CD14-positive monocyte (primary cell): ENCODE measurements around the gene MCM10. TPM values are rescaled to one million over a fixed set of nuclear protein-coding genes. Genes with fewer than 3 reads are reported as not detected.
A peak's percentile ranks its signal among the peaks of the same experiment; 100 is the strongest.

Experiments used
- DNase-seq, 3 donors: peaks; one replicate each; pipeline ENCODE4 v3.0.0-alpha.2; 2011 to 2022
- H2AFZ ChIP-seq: 2 replicates; pipeline ENCODE4 v1.6.0; 2012; ENCODE audit warnings: mild to moderate bottlenecking, low read depth, low read length, inconsistent platforms; ENCODE audit not compliant: insufficient read depth, poor library complexity, severe bottlenecking
- H3K27ac ChIP-seq, 2 donors: 1 replicate in 1 of 2; 2 replicates in 1 of 2; pipeline ENCODE4 v1.5.1; 2012 to 2013; ENCODE audit warnings: low read length in 2 of 2, control low read depth in 1 of 2, inconsistent platforms in 1 of 2, low read depth in 1 of 2, mild to moderate bottlenecking in 1 of 2
- H3K27me3 ChIP-seq, 2 donors: one replicate each; pipeline versions ENCODE4 v1.6.0 to v1.6.1; 2011 to 2013; ENCODE audit warnings: low read length in 2 of 2; ENCODE audit not compliant: control insufficient read depth in 2 of 2, insufficient read depth in 2 of 2
- H3K36me3 ChIP-seq, 2 donors: replicated peaks in 1 of 2; 1 replicate in 1 of 2; 2 replicates in 1 of 2; pipeline versions ENCODE4 v1.5.1 to v1.6.1; 2012 to 2013; ENCODE audit warnings: low read length in 2 of 2, control low read depth in 1 of 2, inconsistent platforms in 1 of 2, mild to moderate bottlenecking in 1 of 2; ENCODE audit not compliant: insufficient read depth in 2 of 2, control insufficient read depth in 1 of 2
- H3K4me1 ChIP-seq, 2 donors: 1 replicate in 1 of 2; 2 replicates in 1 of 2; pipeline versions ENCODE4 v1.5.1 to v1.6.1; 2012 to 2013; ENCODE audit warnings: low read length in 2 of 2, control low read depth in 1 of 2, inconsistent platforms in 1 of 2, mild to moderate bottlenecking in 1 of 2, moderate library complexity in 1 of 2; ENCODE audit not compliant: insufficient read depth in 2 of 2, control insufficient read depth in 1 of 2
- H3K4me2 ChIP-seq: replicated peaks from 2 replicates; pipeline ENCODE3; 2012; ENCODE audit warnings: low read length, moderate library complexity, mild to moderate bottlenecking; ENCODE audit not compliant: poor library complexity, severe bottlenecking; ENCODE audit errors: extremely low read depth
- H3K4me3 ChIP-seq, 3 experiments: fragments of 200-600 bp in 1 of 3; sonication (generic) in 1 of 3; replicated peaks in 1 of 3; 1 replicate in 2 of 3; 2 replicates in 1 of 3; pipeline ENCODE4 v1.5.1; 2011 to 2013; ENCODE audit warnings: low read length in 3 of 3, mild to moderate bottlenecking in 3 of 3, control low read depth in 2 of 3, low read depth in 2 of 3, inconsistent platforms in 1 of 3, moderate library complexity in 1 of 3
- H3K79me2 ChIP-seq: 2 replicates; pipeline ENCODE4 v1.6.0; 2012; ENCODE audit warnings: mild to moderate bottlenecking, control low read depth, inconsistent platforms, low read length, moderate library complexity; ENCODE audit not compliant: insufficient read depth
- H3K9ac ChIP-seq: 2 replicates; pipeline ENCODE4 v1.6.0; 2017; ENCODE audit warnings: low read length, mild to moderate bottlenecking; ENCODE audit not compliant: insufficient read depth, poor library complexity, severe bottlenecking
- H3K9me3 ChIP-seq, 2 donors: replicated peaks in 1 of 2; 1 replicate in 1 of 2; 2 replicates in 1 of 2; pipeline versions ENCODE4 v1.5.1 to v1.6.1; 2012 to 2013; ENCODE audit warnings: low read length in 2 of 2, control low read depth in 1 of 2; ENCODE audit not compliant: control insufficient read depth in 1 of 2, insufficient read depth in 1 of 2
- H4K20me1 ChIP-seq: 2 replicates; pipeline ENCODE4 v1.6.0; 2012; ENCODE audit warnings: mild to moderate bottlenecking, low read length, control low read depth, moderate library complexity; ENCODE audit not compliant: insufficient read depth
- H3K27ac Mint-ChIP-seq, 7 donors: one replicate each; pipeline ENCODE4 v1.8.0; 2020; ENCODE audit warnings: mild to moderate bottlenecking in 7 of 7, mixed read lengths in 7 of 7, moderate library complexity in 6 of 7, inconsistent platforms in 2 of 7
- H3K27me3 Mint-ChIP-seq, 3 donors: one replicate each; pipeline ENCODE4 v1.8.0; 2021 to 2022; ENCODE audit warnings: low read depth in 3 of 3, mild to moderate bottlenecking in 3 of 3, mixed read lengths in 3 of 3, moderate library complexity in 3 of 3, inconsistent platforms in 1 of 3
- H3K36me3 Mint-ChIP-seq, 2 donors: one replicate each; pipeline ENCODE4 v1.8.0; 2020; ENCODE audit warnings: mixed read lengths in 2 of 2, inconsistent platforms in 1 of 2, mild to moderate bottlenecking in 1 of 2
- H3K4me1 Mint-ChIP-seq: one replicate; pipeline ENCODE4 v1.8.0; 2020; ENCODE audit warnings: mild to moderate bottlenecking, mixed read lengths
- H3K4me3 Mint-ChIP-seq, 2 donors: one replicate each; pipeline ENCODE4 v1.8.0; 2020; ENCODE audit warnings: mild to moderate bottlenecking in 2 of 2, mixed read lengths in 2 of 2, moderate library complexity in 1 of 2
- H3K9me3 Mint-ChIP-seq, 7 donors: one replicate each; pipeline ENCODE4 v1.8.0; 2020 to 2022; ENCODE audit warnings: mixed read lengths in 7 of 7, mild to moderate bottlenecking in 6 of 7, moderate library complexity in 6 of 7, inconsistent platforms in 2 of 7
- CTCF ChIP-seq: fragments of 200-600 bp; IDR thresholded peaks from one replicate; pipeline ENCODE4 v1.8.0; 2022; ENCODE audit warnings: antibody characterized with exemption, mild to moderate bottlenecking
- WGBS: methylation state at CpG from one replicate; pipeline ENCODE4 v1.1.5; 2013; ENCODE audit warnings: missing lambda C conversion rate; ENCODE audit not compliant: insufficient coverage; 5-methylcytosine and 5-hydroxymethylcytosine counted together
- intact Hi-C, 2 donors: fragments of 100-400 bp; cut with micrococcal nuclease; formaldehyde crosslinking; loops; one replicate each; pipeline versions ENCODE4 v1.15.0 to v1.15.1; 2023
- polyA plus RNA-seq, 3 donors: library from polyadenylated mRNA; depleted of rRNA in 1 of 3; unstranded in 2 of 3; stranded (reverse) in 1 of 3; fragments of 300-500 nt in 2 of 3; fragments of >200 nt in 1 of 3; fragmentation: Illumina TruSeq in 2 of 3; gene quantifications; 1 replicate in 2 of 3; 2 replicates in 1 of 3; pipeline ENCODE4 v1.2.3, GENCODE V29; 2012 to 2021

MCM10 gene
- polyA plus RNA-seq, 3 donors = not detected

DNA sequence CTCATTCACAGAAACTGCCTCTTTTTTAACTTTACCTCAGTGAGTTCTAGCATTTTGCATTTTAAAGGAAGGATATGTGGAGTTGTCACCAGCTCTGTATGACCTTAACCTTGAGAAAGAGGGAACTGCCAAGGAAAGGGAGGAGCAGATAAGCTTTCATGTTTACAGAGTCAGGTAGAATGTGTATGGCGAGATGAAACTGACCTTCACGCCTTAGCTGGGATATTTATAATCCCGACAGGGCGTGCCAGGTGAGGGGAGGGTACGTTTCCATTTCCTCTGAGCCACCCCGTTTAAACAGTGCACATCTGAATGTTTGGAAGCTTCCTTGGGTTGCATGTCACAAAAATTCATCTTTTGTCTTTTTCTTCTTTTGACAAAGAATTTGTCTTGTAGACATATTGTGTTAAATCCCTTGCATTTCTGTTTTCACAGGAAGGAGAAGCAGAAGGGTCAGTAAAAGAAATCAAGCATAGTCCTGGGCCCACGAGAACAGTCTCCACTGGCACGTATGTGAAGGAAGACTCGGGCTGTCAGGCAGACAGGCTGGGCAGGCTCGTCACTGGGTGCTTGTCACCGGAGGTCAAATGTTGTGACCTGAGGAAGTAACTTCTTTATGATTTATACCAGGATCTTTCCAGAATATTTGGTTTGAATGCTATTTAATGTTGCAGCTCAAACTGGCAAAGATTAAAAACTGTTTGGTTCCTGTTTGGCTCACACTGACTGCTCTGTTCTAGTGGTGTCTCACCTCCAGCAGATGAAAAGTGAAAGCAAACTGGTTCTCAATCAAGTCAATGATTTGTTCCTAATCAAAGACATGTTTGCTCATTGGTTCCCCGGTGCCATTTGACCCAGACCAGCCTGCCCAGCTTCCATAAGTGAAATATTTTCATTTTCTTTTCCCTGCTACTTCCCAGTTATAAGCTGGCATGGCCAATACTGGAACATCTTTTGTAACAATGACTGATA lies 45.2 kb upstream of the MCM10 start:
- intact Hi-C loops = no loop called here
- TF ChIP-seq CTCF = no peak
- Mint-ChIP-seq H3K4me1 (peaks cover 32% of the 10 kb centered on the region), H3K27ac (peak overlapping the region in 1 of 7 donors; percentile 23), H3K4me3 (peak overlapping the region in 1 of 2 donors; percentile 73), H3K27me3 (peaks cover 37 to 63% (median 48%) of the 10 kb centered on the region in 3 donors), H3K36me3 (peaks cover 0 to 8% of the 10 kb centered on the region in 2 donors), H3K9me3 (peaks cover 0 to 15% (median 2%) of the 10 kb centered on the region in 7 donors)
- WGBS = 93% methylated on average over 9 of the region's 12 CpGs
- no peaks in the 10 kb centered on the region for H4K20me1 ChIP-seq
- no peaks in the 10 kb centered on the region for H3K36me3 ChIP-seq
- no peak overlapping the region for H2AFZ ChIP-seq
- no peak overlapping the region for H3K9ac ChIP-seq
- H3K4me1 ChIP-seq = peaks cover 17% of the 10 kb centered on the region in 2 donors
- H3K79me2 ChIP-seq = no peaks in the 10 kb centered on the region
- H3K27me3 ChIP-seq = peaks cover 37 to 41% of the 10 kb centered on the region in 2 donors
- no peak overlapping the region for H3K4me3 ChIP-seq
- no peak overlapping the region for H3K27ac ChIP-seq
- no peak for DNase-seq
- H3K4me2 ChIP-seq = no peak overlapping the region
- H3K9me3 ChIP-seq = peaks cover 0 to 4% of the 10 kb centered on the region in 2 donors

DNA sequence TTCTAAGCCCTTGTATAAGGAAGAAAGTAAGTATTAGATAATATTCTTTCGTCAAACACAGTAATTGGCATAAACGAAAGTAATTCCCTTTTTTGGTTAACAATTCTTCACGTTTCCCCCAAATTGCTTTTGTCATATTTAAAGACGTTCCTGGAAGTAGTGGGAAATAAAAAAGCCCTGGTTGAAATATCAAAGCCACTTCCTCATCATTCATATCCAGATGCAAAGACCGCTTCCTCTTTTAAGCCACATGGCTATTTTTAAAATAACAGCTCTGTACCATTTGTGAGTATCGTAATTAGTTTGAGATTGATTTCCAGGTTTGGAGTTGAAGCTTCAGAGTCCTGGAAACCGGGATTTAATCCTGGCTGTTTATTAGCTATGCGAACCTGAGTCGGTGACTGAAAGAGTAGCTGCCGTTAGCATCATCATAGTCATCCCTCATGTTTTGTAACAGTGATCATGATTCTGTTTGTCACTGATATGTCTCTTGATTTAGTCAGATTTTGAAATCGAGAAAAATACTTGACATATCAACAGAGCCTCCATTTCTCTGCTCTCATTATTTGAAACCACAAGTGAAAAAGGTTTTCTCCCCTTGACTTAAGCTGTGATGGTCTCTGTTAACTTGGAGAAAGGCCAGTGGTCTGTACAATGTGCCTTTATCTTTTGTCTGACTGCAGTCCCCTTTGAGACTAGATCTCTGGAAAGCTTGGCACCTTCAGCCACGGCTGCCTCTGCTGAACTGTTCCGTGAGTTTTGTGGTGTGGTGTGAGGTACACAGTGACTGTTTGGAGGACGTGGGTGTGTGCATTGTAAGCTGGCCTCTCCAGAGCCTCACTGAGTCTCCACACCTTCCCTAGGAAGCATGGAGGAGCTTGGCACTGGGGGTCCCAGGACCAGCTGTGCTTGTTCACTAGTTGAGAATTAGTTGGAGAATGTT lies 43.2 kb upstream of the MCM10 start:
- Histone ChIP-seq H3K36me3 (no peaks in the 10 kb centered on the region), H3K4me3 (peak overlapping the region in 1 of 3 experiments; percentile 43), H3K27me3 (peaks cover 42 to 54% of the 10 kb centered on the region in 2 donors), H3K9ac (no peak overlapping the region), H3K4me2 (peak overlapping the region; percentile 53), H3K4me1 (peaks cover 17% of the 10 kb centered on the region in 2 donors), H3K79me2 (no peaks in the 10 kb centered on the region), H2AFZ (no peak overlapping the region), H3K27ac (no peak overlapping the region), H4K20me1 (no peaks in the 10 kb centered on the region), H3K9me3 (peaks cover 0 to 4% of the 10 kb centered on the region in 2 donors)
- H3K9me3 Mint-ChIP-seq = peaks cover 0 to 15% (median 2%) of the 10 kb centered on the region in 7 donors
- H3K36me3 Mint-ChIP-seq = peaks cover 6 to 21% of the 10 kb centered on the region in 2 donors
- H3K4me3 Mint-ChIP-seq = peak overlapping the region in 1 of 2 donors; percentile 76
- WGBS = no CpG with 5 or more reads among the region's 14 CpGs
- DNase-seq = peak; percentile 32 to 58 (median 36)
- peak overlapping the region in 6 of 7 donors; percentile 23 to 83 (median 46) for H3K27ac Mint-ChIP-seq
- peaks cover 39 to 73% (median 62%) of the 10 kb centered on the region in 3 donors for H3K27me3 Mint-ChIP-seq
- H3K4me1 Mint-ChIP-seq = peaks cover 34% of the 10 kb centered on the region
- no peak for TF ChIP-seq CTCF
- intact Hi-C loops = no loop called here
